ES-I3 (cell line): Measurements from ENCODE around the gene CLIC3.

ENCODE experiments used
- H3K36me3 ChIP-seq: 2 replicates; pipeline ENCODE4 v1.6.1; 2013; ENCODE audit warnings: mild to moderate bottlenecking, low read length, control low read depth, moderate library complexity; ENCODE audit not compliant: insufficient read depth
- H3K4me1 ChIP-seq: 2 replicates; pipeline ENCODE4 v1.6.1; 2013; ENCODE audit warnings: mild to moderate bottlenecking, control low read depth, low read length; ENCODE audit not compliant: insufficient read depth
- H3K9ac ChIP-seq: 2 replicates; pipeline ENCODE4 v1.6.1; 2013; ENCODE audit warnings: low read depth, mild to moderate bottlenecking, low read length, moderate library complexity
- H3K9me3 ChIP-seq: 2 replicates; pipeline ENCODE4 v1.6.1; 2013; ENCODE audit warnings: mild to moderate bottlenecking, low read length, moderate library complexity; ENCODE audit not compliant: control insufficient read depth, insufficient read depth

CLIC3 gene

GRCh38 chr9:136969774-136970173, 26.6 kb downstream of the CLIC3 start:
- H3K9me3 ChIP-seq: no peaks in the 10 kb centered on the region
- H3K9ac ChIP-seq: no peak overlapping the region

GRCh38 chr9:136969150-136969549, 27.2 kb downstream of the CLIC3 start:
- Histone ChIP-seq H3K36me3 (no peaks in the 10 kb centered on the region), H3K4me1 (peaks cover 11% of the 10 kb centered on the region), H3K9ac (no peak overlapping the region), H3K9me3 (no peaks in the 10 kb centered on the region)

More at GRCh38 chr9:136969774-136970173, 26.6 kb downstream of the CLIC3 start:
- Histone ChIP-seq H3K4me1 (peaks cover 8% of the 10 kb centered on the region), H3K36me3 (no peaks in the 10 kb centered on the region)

GRCh38 chr9:136968333-136969127, 27.8 kb downstream of the CLIC3 start:
- Histone ChIP-seq H3K9me3 (no peaks in the 10 kb centered on the region), H3K4me1 (peaks cover 11% of the 10 kb centered on the region)

GRCh38 chr9:136965771-136966484, 30.4 kb downstream of the CLIC3 start:
- H3K9me3 ChIP-seq: no peaks in the 10 kb centered on the region
- H3K9ac ChIP-seq: peak overlapping the region; percentile 22; the same call in 1 of the 2 replicates
- peaks cover 11% of the 10 kb centered on the region for H3K4me1 ChIP-seq
- H3K36me3 ChIP-seq: no peaks in the 10 kb centered on the region

More at GRCh38 chr9:136968333-136969127, 27.8 kb downstream of the CLIC3 start:
- no peak overlapping the region for H3K9ac ChIP-seq
- H3K36me3 ChIP-seq: no peaks in the 10 kb centered on the region

- Histone ChIP-seq H3K36me3 (no peaks in the 10 kb centered on the region), H3K4me1 (peaks cover 11% of the 10 kb centered on the region), H3K9ac (no peak overlapping the region), H3K9me3 (no peaks in the 10 kb centered on the region)
Observed at GRCh38 chr9:136964833-136965422, 31.4 kb downstream of the CLIC3 start.

- Histone ChIP-seq H3K9me3 (no peaks in the 10 kb centered on the region), H3K9ac (no peak overlapping the region), H3K36me3 (no peaks in the 10 kb centered on the region), H3K4me1 (peaks cover 11% of the 10 kb centered on the region)
Observed at GRCh38 chr9:136964171-136964689, 32.1 kb downstream of the CLIC3 start.

- H3K9ac ChIP-seq: no peak overlapping the region
- no peaks in the 10 kb centered on the region for H3K36me3 ChIP-seq
- peaks cover 11% of the 10 kb centered on the region for H3K4me1 ChIP-seq
- no peaks in the 10 kb centered on the region for H3K9me3 ChIP-seq
Observed at GRCh38 chr9:136963751-136964150, 32.6 kb downstream of the CLIC3 start.

- Histone ChIP-seq H3K9ac (no peak overlapping the region), H3K36me3 (no peaks in the 10 kb centered on the region), H3K4me1 (peaks cover 11% of the 10 kb centered on the region), H3K9me3 (no peaks in the 10 kb centered on the region)
Observed at GRCh38 chr9:136963341-136963740, 33.0 kb downstream of the CLIC3 start.

GRCh38 chr9:136962701-136963248, 33.6 kb downstream of the CLIC3 start:
- no peaks in the 10 kb centered on the region for H3K36me3 ChIP-seq
- no peak overlapping the region for H3K9ac ChIP-seq
- no peaks in the 10 kb centered on the region for H3K9me3 ChIP-seq
- peaks cover 11% of the 10 kb centered on the region for H3K4me1 ChIP-seq

GRCh38 chr9:136962163-136962562, 34.2 kb downstream of the CLIC3 start:
- Histone ChIP-seq H3K9ac (no peak overlapping the region), H3K36me3 (no peaks in the 10 kb centered on the region), H3K4me1 (peaks cover 11% of the 10 kb centered on the region), H3K9me3 (no peaks in the 10 kb centered on the region)

- peaks cover 11% of the 10 kb centered on the region for H3K4me1 ChIP-seq
- no peak overlapping the region for H3K9ac ChIP-seq
- no peaks in the 10 kb centered on the region for H3K9me3 ChIP-seq
- H3K36me3 ChIP-seq: no peaks in the 10 kb centered on the region
Observed at GRCh38 chr9:136961279-136962065, 34.9 kb downstream of the CLIC3 start.

- H3K9ac ChIP-seq: no peak overlapping the region
- H3K36me3 ChIP-seq: no peaks in the 10 kb centered on the region
- H3K4me1 ChIP-seq: peaks cover 8% of the 10 kb centered on the region
- H3K9me3 ChIP-seq: no peaks in the 10 kb centered on the region
Observed at GRCh38 chr9:136960938-136961275, 35.5 kb downstream of the CLIC3 start.

- Histone ChIP-seq H3K9me3 (no peaks in the 10 kb centered on the region), H3K9ac (no peak overlapping the region), H3K4me1 (peaks cover 3% of the 10 kb centered on the region; the same call in 1 of the 2 replicates), H3K36me3 (no peaks in the 10 kb centered on the region)
Observed at GRCh38 chr9:136960212-136960937, 36.0 kb downstream of the CLIC3 start.
